ENCODE measurements around the gene TAC4.
A peak's percentile ranks its signal among the peaks of the same experiment; 100 is the strongest.

TAC4 gene

DNA sequence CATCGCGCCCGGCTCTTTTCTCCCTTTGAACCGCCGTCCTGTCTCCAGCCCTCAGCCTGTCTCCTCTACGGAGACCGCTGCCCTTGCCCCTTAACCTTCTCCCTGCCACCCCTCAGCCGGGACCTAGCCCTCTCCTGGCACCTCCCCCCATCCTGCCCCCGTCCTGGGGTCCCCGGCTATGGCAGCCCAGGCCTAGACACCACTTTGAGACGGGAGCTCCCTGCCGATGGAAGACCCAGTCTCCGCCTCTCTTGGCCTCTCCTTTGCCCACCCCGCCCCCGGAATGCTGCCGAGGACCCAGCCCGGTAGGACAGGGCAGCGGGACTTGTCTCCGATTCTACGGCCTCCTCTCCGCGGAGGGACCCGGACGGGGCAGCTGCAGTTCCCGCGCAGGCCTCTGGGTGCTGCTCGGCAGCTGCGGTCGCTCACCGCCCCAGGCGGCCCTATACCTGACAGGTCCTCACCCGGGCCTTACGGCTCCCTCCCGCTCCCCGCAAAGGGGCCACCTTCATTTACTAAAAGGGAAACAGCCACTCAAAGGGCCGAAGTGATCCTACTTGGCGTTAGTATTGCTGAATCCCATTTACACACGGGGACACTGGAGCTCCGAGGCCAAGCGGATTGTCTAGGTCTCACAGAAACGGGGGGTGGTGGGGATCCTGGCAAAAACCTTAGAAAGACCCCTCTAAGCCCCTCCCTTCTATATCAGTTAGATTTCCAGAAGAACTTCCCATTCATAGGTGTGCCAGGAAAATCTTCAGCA, 32.6 kb upstream of the TAC4 start:
- H3K4me2 ChIP-seq (ENCODE audit: low read depth, low read length, poor library complexity, severe bottlenecking) = no peak overlapping the region
- H3K27me3 ChIP-seq (ENCODE audit: low read length) = no peaks in the 10 kb centered on the region
- H3F3A ChIP-seq (ENCODE audit: insufficient read depth) = no peaks in the 10 kb centered on the region
- no peak overlapping the region for H3K4me3 ChIP-seq (ENCODE audit: insufficient read depth, low read length, poor library complexity, severe bottlenecking)
- H3K9ac ChIP-seq (ENCODE audit: low read length) = no peak overlapping the region
- TF ChIP-seq, protein P1, sequence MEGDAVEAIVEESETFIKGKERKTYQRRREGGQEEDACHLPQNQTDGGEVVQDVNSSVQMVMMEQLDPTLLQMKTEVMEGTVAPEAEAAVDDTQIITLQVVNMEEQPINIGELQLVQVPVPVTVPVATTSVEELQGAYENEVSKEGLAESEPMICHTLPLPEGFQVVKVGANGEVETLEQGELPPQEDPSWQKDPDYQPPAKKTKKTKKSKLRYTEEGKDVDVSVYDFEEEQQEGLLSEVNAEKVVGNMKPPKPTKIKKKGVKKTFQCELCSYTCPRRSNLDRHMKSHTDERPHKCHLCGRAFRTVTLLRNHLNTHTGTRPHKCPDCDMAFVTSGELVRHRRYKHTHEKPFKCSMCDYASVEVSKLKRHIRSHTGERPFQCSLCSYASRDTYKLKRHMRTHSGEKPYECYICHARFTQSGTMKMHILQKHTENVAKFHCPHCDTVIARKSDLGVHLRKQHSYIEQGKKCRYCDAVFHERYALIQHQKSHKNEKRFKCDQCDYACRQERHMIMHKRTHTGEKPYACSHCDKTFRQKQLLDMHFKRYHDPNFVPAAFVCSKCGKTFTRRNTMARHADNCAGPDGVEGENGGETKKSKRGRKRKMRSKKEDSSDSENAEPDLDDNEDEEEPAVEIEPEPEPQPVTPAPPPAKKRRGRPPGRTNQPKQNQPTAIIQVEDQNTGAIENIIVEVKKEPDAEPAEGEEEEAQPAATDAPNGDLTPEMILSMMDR (IDR thresholded peaks at IDR 0.05; ENCODE audit: insufficient read depth, low read length, poor library complexity, severe bottlenecking) = peak; percentile 71
- TF ChIP-seq EZH2phosphoT487 (conservative IDR thresholded peaks at IDR 0.05; ENCODE audit: low read length) = no peak
- H4K20me1 ChIP-seq (ENCODE audit: low read depth, low read length) = no peaks in the 10 kb centered on the region
- H3K9me2 ChIP-seq (replicated peaks; ENCODE audit: insufficient read depth, low read length) = no peaks in the 10 kb centered on the region
- no peak overlapping the region for H2AFZ ChIP-seq (ENCODE audit: low read depth, low read length, severe bottlenecking)
- no peaks in the 10 kb centered on the region for H3K79me2 ChIP-seq (ENCODE audit: insufficient read depth, low read length)
- H3K27ac ChIP-seq (ENCODE audit: low read depth, low read length) = no peak overlapping the region
- no peaks in the 10 kb centered on the region for H3K9me3 ChIP-seq (ENCODE audit: insufficient read depth, low read length)
- H3K36me3 ChIP-seq (ENCODE audit: low read length) = no peaks in the 10 kb centered on the region

DNA sequence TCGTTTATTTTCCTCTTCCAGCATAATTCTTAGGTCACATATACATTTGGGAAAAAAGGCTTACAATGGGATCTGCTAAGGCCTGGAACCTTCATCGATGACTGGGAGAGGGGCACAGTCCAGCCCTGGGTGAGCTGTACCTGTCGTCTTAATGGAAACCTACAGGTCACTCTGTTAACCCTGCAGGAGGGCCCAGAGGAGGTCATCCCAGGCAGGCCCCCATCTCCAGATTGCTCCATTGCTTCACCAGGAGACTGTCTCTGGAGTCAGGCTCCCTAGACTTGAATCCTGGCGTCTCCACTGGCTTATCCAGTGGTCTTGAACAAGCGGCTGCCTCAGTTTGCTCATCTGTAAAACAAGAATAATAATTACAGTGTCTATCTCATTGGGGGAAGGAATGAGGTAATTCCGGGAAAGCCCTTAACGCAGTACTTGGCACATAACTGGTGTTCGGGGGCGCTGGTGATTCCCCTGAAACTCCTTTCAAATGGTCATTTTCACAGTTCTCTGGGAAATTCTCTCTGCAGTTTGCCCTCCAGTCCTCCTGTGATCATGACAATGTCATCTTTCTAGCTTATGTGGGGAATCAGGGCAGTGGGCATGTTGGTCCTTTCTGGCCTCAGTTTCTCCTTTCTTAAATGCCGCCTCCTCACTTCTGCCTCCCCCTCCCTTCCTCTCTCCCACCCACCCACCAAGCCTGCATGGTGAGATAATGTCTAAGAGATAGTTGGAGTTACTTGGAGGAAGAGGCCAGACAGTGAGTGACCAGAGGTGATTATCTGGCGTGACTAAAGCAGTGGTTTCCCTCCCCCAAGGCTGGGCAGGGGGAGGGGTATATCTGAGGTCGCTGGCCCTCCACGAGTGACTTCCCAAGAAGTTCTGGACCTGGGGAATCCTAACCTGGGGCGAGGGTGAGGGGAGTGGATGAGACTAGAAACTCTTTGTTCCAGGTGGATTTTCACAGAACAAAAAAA, 31.3 kb upstream of the TAC4 start:
- no peaks in the 10 kb centered on the region for H3K9me2 ChIP-seq (replicated peaks; ENCODE audit: insufficient read depth, low read length)
- no peaks in the 10 kb centered on the region for H3K27me3 ChIP-seq (ENCODE audit: low read length)
- no peak for TF ChIP-seq EZH2phosphoT487 (conservative IDR thresholded peaks at IDR 0.05; ENCODE audit: low read length)
- TF ChIP-seq, protein P1 (IDR thresholded peaks at IDR 0.05; ENCODE audit: insufficient read depth, low read length, poor library complexity, severe bottlenecking) = no peak
- no peak overlapping the region for H2AFZ ChIP-seq (ENCODE audit: low read depth, low read length, severe bottlenecking)
- no peaks in the 10 kb centered on the region for H3K36me3 ChIP-seq (ENCODE audit: low read length)
- no peaks in the 10 kb centered on the region for H3K9me3 ChIP-seq (ENCODE audit: insufficient read depth, low read length)
- no peaks in the 10 kb centered on the region for H3F3A ChIP-seq (ENCODE audit: insufficient read depth)
- no peak overlapping the region for H3K9ac ChIP-seq (ENCODE audit: low read length)
- no peak overlapping the region for H3K4me3 ChIP-seq (ENCODE audit: insufficient read depth, low read length, poor library complexity, severe bottlenecking)
- H3K79me2 ChIP-seq (ENCODE audit: insufficient read depth, low read length) = no peaks in the 10 kb centered on the region
- H4K20me1 ChIP-seq (ENCODE audit: low read depth, low read length) = no peaks in the 10 kb centered on the region
- H3K4me2 ChIP-seq (ENCODE audit: low read depth, low read length, poor library complexity, severe bottlenecking) = no peak overlapping the region
- no peak overlapping the region for H3K27ac ChIP-seq (ENCODE audit: low read depth, low read length)

DNA sequence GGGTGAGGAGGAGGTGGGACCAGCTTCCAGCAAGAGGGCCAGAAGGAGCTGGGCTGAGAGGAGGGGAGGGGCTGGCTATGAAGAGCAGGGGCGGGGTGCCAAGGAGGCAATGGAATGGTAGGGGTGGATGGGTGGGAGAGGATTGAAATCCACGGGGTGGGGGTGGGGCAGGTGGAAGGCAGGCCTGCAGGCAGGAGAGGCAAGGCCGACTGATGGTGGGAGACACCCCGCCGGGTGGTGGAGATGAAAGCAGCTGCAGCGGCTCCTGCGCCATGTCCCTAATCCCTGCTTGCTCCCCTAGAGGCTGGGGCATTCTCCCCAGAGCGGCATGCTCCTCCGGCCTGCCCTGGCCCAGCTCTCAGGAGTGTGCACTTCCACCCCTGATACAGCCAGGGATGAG, 27.8 kb upstream of the TAC4 start:
- Histone ChIP-seq H3K36me3 (ENCODE audit: low read length) (no peaks in the 10 kb centered on the region), H3F3A (ENCODE audit: insufficient read depth) (no peaks in the 10 kb centered on the region), H3K4me3 (ENCODE audit: insufficient read depth, low read length, poor library complexity, severe bottlenecking) (no peak overlapping the region), H3K79me2 (ENCODE audit: insufficient read depth, low read length) (no peaks in the 10 kb centered on the region), H3K9me2 (replicated peaks; ENCODE audit: insufficient read depth, low read length) (no peaks in the 10 kb centered on the region), H3K4me2 (ENCODE audit: low read depth, low read length, poor library complexity, severe bottlenecking) (no peak overlapping the region), H3K27me3 (ENCODE audit: low read length) (no peaks in the 10 kb centered on the region), H4K20me1 (ENCODE audit: low read depth, low read length) (no peaks in the 10 kb centered on the region), H3K27ac (ENCODE audit: low read depth, low read length) (no peak overlapping the region), H3K9me3 (ENCODE audit: insufficient read depth, low read length) (no peaks in the 10 kb centered on the region), H2AFZ (ENCODE audit: low read depth, low read length, severe bottlenecking) (no peak overlapping the region), H3K9ac (ENCODE audit: low read length) (no peak overlapping the region)
- TF ChIP-seq, protein P1 (IDR thresholded peaks at IDR 0.05; ENCODE audit: insufficient read depth, low read length, poor library complexity, severe bottlenecking) = no peak
- no peak for TF ChIP-seq EZH2phosphoT487 (conservative IDR thresholded peaks at IDR 0.05; ENCODE audit: low read length)

All from SU-DHL-6 (cell line).